GM13976 (cell line): ENCODE results near the gene PAWR.

Source experiments
- DNase-seq: peaks from one replicate; pipeline ENCODE4 v3.0.0; 2012; ENCODE audit warnings: low spot score
- in situ Hi-C: fragments of 300-500 bp; cut with MboI; formaldehyde crosslinking; loops from one replicate; pipeline ENCODE4 v1.12.0; 2022; ENCODE audit warnings: low sequenced_read_pairs, mixed read lengths, inconsistent platforms; ENCODE audit not compliant: unreplicated experiment
- TF ChIP-seq, protein P1 (sequence below): IDR thresholded peaks from 2 replicates; pipeline ENCODE4 v1.5.1; 2012; ENCODE audit warnings: borderline replicate concordance, mild to moderate bottlenecking; ENCODE audit not compliant: insufficient read depth; ENCODE audit errors: extremely low read depth, missing control alignments, control extremely low read depth

The PAWR gene

DNA sequence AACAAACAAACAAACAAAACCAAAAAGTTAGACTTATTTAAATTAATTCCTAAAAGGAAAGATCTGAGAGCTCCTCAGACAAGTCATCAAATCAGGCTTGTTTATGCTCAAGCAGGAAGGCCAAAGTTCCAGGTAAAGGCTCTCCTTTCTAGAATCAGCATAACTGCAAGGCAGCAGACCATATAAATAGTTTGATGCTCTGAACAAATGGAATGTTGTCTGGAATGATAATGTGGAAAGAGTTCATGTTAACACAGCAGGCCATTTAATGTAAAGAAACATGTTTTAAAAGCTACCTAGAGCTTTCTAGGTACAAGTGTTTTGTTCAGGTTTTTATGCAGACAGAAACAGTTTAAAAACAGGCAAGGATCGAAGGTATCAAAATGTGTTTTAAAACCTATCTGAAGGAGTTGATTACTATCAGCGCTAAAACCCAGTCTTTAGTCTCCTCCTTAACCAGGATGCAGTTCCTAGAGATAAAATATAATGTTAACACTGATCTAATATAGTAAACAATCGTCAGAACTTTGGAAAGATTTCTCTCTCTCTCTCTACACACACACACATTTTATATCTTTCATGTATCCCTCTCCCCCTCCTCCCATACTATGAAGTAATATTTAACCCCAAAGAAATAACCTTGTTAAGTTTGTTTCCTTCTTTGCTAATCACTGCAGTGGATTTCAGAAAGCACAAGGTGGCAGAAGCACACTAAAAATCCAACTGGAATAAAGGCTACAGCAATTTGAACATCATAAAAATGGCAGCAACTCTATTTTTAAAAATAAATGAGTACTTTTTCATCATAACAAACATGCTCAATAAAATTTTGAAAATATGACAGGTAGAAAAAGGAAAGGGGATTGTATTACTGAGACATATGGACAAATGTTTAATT, 135.5 kb downstream of the PAWR start:
- no peak for DNase-seq
- in situ Hi-C loops: loop anchor here (10.0 to 25.0 kb wide), 2 partner anchors 180 to 632 kb away; no protein-coding TSS in a partner anchor
- TF ChIP-seq, protein P1, sequence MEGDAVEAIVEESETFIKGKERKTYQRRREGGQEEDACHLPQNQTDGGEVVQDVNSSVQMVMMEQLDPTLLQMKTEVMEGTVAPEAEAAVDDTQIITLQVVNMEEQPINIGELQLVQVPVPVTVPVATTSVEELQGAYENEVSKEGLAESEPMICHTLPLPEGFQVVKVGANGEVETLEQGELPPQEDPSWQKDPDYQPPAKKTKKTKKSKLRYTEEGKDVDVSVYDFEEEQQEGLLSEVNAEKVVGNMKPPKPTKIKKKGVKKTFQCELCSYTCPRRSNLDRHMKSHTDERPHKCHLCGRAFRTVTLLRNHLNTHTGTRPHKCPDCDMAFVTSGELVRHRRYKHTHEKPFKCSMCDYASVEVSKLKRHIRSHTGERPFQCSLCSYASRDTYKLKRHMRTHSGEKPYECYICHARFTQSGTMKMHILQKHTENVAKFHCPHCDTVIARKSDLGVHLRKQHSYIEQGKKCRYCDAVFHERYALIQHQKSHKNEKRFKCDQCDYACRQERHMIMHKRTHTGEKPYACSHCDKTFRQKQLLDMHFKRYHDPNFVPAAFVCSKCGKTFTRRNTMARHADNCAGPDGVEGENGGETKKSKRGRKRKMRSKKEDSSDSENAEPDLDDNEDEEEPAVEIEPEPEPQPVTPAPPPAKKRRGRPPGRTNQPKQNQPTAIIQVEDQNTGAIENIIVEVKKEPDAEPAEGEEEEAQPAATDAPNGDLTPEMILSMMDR: peak; percentile 71

- no peak for DNase-seq
- in situ Hi-C loops: loop anchor here (10.0 to 25.0 kb wide), 2 partner anchors 181 to 633 kb away; no protein-coding TSS in a partner anchor
- TF ChIP-seq, protein P1: no peak
Measured at GRCh38 chr12:79553863-79554574, 136.7 kb downstream of the PAWR start.

- TF ChIP-seq, protein P1: no peak
- in situ Hi-C loops: loop anchor here (10.0 to 25.0 kb wide), 2 partner anchors 183 to 635 kb away; no protein-coding TSS in a partner anchor
- no peak for DNase-seq
Measured at GRCh38 chr12:79552192-79552591, 138.6 kb downstream of the PAWR start.

- TF ChIP-seq, protein P1: no peak
- DNase-seq: no peak
- in situ Hi-C loops: loop anchor here (10.0 to 25.0 kb wide), 2 partner anchors 185 to 638 kb away; no protein-coding TSS in a partner anchor
Measured at GRCh38 chr12:79549531-79550271, 141.1 kb downstream of the PAWR start.

GRCh38 chr12:79548610-79548924, 142.2 kb downstream of the PAWR start:
- in situ Hi-C loops: no loop called here
- no peak for DNase-seq
- TF ChIP-seq, protein P1: no peak
